NT2/D1 (cell line): ENCODE measurements around the gene RNU1-3.
"Not testable (repeated sequence)": the region's sequence is repeated elsewhere in the genome, so short reads cannot be mapped to it uniquely, and the experiment has no call there.

Experiments
- DNase-seq: peaks from one replicate; pipeline ENCODE4 v3.0.0-alpha.2; 2011; ENCODE audit warnings: low read depth, low spot score
- H3K27me3 ChIP-seq: 2 replicates; pipeline ENCODE4 v1.6.0; 2011; ENCODE audit warnings: mild to moderate bottlenecking; ENCODE audit not compliant: insufficient read length, insufficient read depth
- H3K36me3 ChIP-seq: 2 replicates; pipeline ENCODE4 v1.6.1; 2011; ENCODE audit warnings: mild to moderate bottlenecking, low read length, mixed read lengths; ENCODE audit not compliant: insufficient read depth, insufficient read length
- H3K4me1 ChIP-seq: 2 replicates; pipeline ENCODE4 v1.5.1; 2011; ENCODE audit not compliant: insufficient read depth, insufficient read length
- H3K4me3 ChIP-seq: 2 replicates; pipeline ENCODE4 v1.5.1; 2011; ENCODE audit warnings: low read depth; ENCODE audit not compliant: insufficient read length
- H3K9ac ChIP-seq: 2 replicates; pipeline ENCODE4 v1.6.0; 2011; ENCODE audit warnings: low read depth; ENCODE audit not compliant: insufficient read length
- H3K9me3 ChIP-seq: 2 replicates; pipeline ENCODE4 v1.5.1; 2011; ENCODE audit warnings: mild to moderate bottlenecking, low read length; ENCODE audit not compliant: insufficient read depth

RNU1-3 gene

GRCh38 chr1:16704076-16704475, 37.3 kb upstream of the RNU1-3 start:
- not testable (repeated sequence) for H3K9me3 ChIP-seq, H3K36me3 ChIP-seq, H3K4me1 ChIP-seq, H3K4me3 ChIP-seq, DNase-seq, H3K27me3 ChIP-seq, H3K9ac ChIP-seq

- H3K4me1 ChIP-seq, H3K36me3 ChIP-seq, DNase-seq, H3K27me3 ChIP-seq, H3K4me3 ChIP-seq, H3K9me3 ChIP-seq, H3K9ac ChIP-seq: not testable (repeated sequence)
These were observed 36.9 kb upstream of the RNU1-3 start for GRCh38 chr1:16703602-16704001.

DNA sequence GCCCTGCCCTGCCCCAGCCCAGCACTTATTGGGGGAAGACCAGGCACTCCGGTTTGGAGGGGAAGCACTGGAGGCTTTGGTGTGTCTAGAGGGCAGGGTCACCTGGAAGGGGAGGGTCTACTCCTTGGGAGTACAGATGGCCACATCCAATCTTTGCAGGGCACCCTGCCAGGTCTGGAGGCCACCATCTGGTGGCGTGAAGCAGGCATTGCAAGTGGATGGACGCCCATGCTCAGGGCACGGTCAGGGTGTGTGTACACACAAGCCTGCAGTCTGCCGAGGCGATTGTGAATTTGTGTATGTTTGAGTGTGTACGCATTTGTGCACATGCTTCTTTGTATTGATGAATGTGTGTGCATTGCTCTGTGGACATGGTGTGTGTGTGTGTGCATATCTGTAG, 36.4 kb upstream of the RNU1-3 start:
- not testable (repeated sequence) for H3K27me3 ChIP-seq, DNase-seq, H3K4me1 ChIP-seq, H3K36me3 ChIP-seq, H3K4me3 ChIP-seq, H3K9ac ChIP-seq, H3K9me3 ChIP-seq

DNA sequence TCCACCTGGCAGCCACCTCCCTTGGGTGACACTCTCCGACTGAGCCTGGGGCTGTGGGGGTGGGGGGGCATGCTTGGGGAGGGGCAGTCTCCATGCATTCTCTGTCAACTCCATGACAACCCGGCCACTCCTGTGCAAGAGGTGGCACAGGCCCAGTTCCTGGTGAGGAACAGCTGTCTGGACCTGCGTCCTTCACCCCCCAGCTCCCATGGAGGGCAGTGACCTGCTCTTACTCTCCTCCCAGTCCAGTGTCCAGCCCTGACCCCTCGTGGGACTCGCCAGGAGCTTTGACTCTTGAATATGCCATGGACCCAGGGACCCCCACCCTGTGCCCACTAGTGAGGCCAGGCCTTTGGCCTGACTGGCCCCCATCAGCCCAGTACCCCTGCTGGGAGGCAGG, 35.5 kb upstream of the RNU1-3 start:
- H3K9me3 ChIP-seq, H3K9ac ChIP-seq, H3K4me3 ChIP-seq, H3K36me3 ChIP-seq, H3K27me3 ChIP-seq, H3K4me1 ChIP-seq, DNase-seq: not testable (repeated sequence)

GRCh38 chr1:16701189-16701588, 34.4 kb upstream of the RNU1-3 start:
- not testable (repeated sequence) for H3K9ac ChIP-seq, H3K36me3 ChIP-seq, H3K27me3 ChIP-seq, H3K9me3 ChIP-seq, DNase-seq, H3K4me3 ChIP-seq, H3K4me1 ChIP-seq

DNA sequence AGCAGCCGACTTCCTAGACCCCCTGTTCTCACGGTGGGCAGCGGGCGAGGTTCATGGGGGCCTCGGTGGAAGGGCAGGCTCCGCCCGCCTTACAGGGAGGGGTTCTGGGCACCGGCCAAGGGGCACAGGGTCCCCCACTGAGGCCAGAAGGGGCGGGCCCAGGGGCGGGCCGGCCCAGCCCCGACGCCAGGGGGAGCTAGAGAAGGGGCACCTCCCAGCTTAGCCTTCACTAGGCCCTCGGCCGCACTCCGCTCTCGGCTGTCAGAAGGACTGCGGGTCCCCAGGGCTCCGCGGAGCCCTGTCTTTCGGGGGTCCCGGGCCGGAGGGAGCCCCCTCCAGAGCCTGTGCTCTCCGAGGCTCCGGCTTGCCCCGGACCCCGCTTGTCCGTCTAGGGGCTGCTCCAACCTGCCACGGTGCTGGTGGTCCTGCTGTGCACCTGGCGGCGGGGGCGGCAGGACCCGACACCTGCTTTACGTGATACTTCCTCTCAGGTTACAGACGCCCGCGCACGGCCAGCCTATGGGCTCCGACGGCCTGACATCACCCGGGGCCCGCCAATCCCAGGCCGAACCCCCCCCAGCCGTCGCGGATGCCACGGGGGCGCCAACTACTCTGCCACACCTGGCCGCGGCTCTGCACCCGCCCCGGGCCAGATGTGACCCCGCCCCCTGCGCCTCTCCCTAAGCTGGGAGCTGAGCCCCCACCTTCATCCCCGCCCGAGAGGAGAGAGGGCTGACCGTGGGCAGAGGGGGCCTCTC, 33.6 kb upstream of the RNU1-3 start:
- H3K4me3 ChIP-seq, H3K27me3 ChIP-seq, DNase-seq, H3K9me3 ChIP-seq, H3K9ac ChIP-seq, H3K36me3 ChIP-seq, H3K4me1 ChIP-seq: not testable (repeated sequence)

DNA sequence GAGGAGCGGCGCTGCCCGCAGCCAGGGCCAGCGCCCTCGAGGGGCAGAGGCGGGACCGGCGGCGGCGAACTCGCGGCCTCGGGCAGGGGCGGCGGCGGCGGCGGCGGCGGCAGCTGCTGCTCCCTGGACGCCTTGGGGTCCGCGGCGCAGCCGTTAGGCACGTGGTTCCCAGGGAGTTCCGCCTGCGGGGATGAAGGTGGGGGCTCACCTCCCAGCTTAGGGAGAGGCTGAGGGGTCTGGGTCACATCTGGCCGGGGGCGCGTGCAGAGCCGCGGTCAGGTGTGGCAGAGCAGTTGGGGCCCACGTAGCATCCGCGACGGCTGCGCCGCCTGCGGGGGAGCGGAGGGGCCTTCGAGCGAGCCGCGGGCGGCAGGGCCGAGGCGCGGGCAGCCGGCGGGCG, 32.7 kb upstream of the RNU1-3 start:
- H3K9me3 ChIP-seq, H3K9ac ChIP-seq, H3K36me3 ChIP-seq, H3K27me3 ChIP-seq, H3K4me3 ChIP-seq, DNase-seq, H3K4me1 ChIP-seq: not testable (repeated sequence)

- not testable (repeated sequence) for DNase-seq, H3K9ac ChIP-seq, H3K36me3 ChIP-seq, H3K27me3 ChIP-seq, H3K4me3 ChIP-seq, H3K9me3 ChIP-seq, H3K4me1 ChIP-seq
These were observed 30.4 kb upstream of the RNU1-3 start for GRCh38 chr1:16697152-16697551.

DNA sequence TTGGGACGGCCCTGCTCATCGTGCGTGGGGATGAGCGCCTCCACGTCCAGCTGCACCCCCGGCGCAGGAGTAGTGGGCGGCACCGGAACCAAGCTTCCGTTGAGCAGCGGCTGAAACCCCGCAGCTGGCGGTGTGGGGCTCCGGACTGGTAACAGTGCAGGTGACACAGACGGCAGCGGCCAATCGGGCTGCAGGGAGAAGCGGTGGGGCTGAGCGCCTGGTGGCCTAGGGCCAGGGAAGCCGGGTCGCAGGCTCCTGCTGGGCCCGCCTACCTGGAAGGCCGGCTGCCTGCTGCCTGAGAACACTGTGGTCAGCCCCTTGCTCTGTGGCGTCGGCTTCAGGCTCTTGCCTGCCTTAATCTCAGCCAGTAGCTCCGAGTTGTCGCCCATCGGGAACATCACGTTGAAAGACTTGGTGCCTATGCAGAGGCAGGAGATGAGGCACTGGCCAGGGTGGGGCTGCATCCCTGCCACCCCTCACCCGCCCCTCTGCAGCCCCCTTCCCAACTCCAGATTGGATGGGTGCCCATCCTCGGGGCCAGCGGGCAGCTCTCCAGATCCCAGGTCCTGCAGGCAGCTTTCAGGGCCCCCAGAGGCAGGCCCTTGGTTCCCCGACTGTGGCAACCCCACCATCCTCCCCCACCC, 29.9 kb upstream of the RNU1-3 start:
- H3K9ac ChIP-seq, H3K27me3 ChIP-seq, H3K9me3 ChIP-seq, H3K4me1 ChIP-seq, H3K36me3 ChIP-seq, H3K4me3 ChIP-seq, DNase-seq: not testable (repeated sequence)

- not testable (repeated sequence) for H3K4me1 ChIP-seq, DNase-seq, H3K9ac ChIP-seq, H3K36me3 ChIP-seq, H3K9me3 ChIP-seq, H3K27me3 ChIP-seq, H3K4me3 ChIP-seq
These were observed 27.6 kb upstream of the RNU1-3 start for GRCh38 chr1:16694308-16694702.

DNA sequence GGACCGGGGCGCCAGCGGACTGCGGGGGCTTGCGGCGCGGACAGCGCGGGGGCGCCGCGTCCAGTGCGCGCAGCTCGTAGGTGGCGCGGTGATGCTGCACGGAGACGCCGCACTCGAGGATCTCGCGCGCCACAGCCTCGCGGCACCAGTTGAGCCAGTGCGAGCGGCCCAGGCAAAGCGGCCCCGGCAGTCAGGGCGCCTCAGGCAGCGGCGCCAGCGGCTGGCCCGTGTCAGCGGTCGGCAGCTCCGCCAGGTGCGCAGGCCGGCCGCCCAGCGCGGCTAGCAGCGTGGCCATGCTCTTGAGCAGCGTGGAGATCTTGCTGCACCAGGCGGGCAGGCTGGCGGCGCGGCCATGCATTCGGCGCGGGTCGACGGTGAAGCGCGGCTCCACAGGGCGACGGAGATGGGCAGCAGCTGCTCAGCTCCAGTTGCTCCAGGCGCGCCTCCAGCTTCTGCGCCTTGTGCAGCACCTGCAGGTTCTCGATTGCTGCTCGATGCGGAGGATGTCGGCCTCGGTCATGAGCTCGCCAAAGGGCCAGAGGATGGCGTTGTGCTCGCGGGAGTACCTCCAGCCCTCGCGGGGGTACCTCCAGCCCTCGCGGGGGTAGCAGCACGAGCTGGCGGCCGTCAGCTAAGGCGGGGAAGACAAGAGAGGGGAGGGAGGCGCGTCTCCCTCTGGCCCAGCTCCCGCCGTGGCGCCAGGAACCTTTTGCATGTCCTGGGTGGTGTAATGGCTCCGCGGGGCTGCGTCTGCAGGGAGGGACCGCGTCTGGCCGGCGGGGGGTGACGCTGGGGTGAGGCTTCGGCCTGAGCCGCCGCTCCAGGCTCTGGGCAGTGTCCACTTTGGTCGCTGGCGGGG, 26.9 kb upstream of the RNU1-3 start:
- not testable (repeated sequence) for H3K27me3 ChIP-seq, H3K4me1 ChIP-seq, H3K9ac ChIP-seq, DNase-seq, H3K36me3 ChIP-seq, H3K9me3 ChIP-seq
- H3K4me3 ChIP-seq, result peak overlapping the region; percentile 8
